Measurements from ENCODE around the gene DDX6. TPM values are rescaled to one million over a fixed set of nuclear protein-coding genes. Genes with fewer than 3 reads are reported as not detected.

The DDX6 gene
- total RNA-seq, 4 donors from 2014 or later = 56.1 to 117 (median 86.8) TPM

- 57 to 83% methylated on average over 1 to 4 of the region's 4 CpGs for WGBS, 2 donors (ENCODE audit: low coverage in 1 of 2)
- intact Hi-C loops (cut with DNase I; ENCODE audit: low total_unique reads) = no loop called here
- TF ChIP-seq EP300 (IDR thresholded peaks at IDR 0.05; ENCODE audit: low read depth) (no peak), POLR2AphosphoS5 (IDR thresholded peaks at IDR 0.05) (no peak)
These were observed 33.0 kb downstream of the DDX6 start for GRCh38 chr11:118757876-118758399.

GRCh38 chr11:118752654-118753053 lies 38.3 kb downstream of the DDX6 start:
- Histone ChIP-seq H3K4me3 (no peak overlapping the region), H3K4me1 (no peaks in the 10 kb centered on the region), H3K9me3 (no peaks in the 10 kb centered on the region), H3K27ac (no peak overlapping the region), H3K36me3 (peaks cover 0 to 82% (median 35%) of the 10 kb centered on the region in 4 donors), H3K27me3 (no peaks in the 10 kb centered on the region)
- 89 to 100% methylated on average over 3 of the region's 3 CpGs for WGBS, 2 donors (ENCODE audit: low coverage in 1 of 2)
- intact Hi-C loops (cut with DNase I; ENCODE audit: low total_unique reads) = no loop called here
- DNase-seq = no peak
- in situ Hi-C loops (cut with MboI; ENCODE audit: low pct_ligation_motif_present in 1 of 4, low pct_unique_long_range_greater_than_20kb in 1 of 4, low sequenced_read_pairs in 3 of 4) = no loop called here
- TF ChIP-seq POLR2AphosphoS5 (IDR thresholded peaks at IDR 0.05) (no peak), EP300 (IDR thresholded peaks at IDR 0.05; ENCODE audit: low read depth) (no peak), POLR2A (IDR thresholded peaks at IDR 0.05) (no peak)
- TF ChIP-seq, protein P1, sequence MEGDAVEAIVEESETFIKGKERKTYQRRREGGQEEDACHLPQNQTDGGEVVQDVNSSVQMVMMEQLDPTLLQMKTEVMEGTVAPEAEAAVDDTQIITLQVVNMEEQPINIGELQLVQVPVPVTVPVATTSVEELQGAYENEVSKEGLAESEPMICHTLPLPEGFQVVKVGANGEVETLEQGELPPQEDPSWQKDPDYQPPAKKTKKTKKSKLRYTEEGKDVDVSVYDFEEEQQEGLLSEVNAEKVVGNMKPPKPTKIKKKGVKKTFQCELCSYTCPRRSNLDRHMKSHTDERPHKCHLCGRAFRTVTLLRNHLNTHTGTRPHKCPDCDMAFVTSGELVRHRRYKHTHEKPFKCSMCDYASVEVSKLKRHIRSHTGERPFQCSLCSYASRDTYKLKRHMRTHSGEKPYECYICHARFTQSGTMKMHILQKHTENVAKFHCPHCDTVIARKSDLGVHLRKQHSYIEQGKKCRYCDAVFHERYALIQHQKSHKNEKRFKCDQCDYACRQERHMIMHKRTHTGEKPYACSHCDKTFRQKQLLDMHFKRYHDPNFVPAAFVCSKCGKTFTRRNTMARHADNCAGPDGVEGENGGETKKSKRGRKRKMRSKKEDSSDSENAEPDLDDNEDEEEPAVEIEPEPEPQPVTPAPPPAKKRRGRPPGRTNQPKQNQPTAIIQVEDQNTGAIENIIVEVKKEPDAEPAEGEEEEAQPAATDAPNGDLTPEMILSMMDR (IDR thresholded peaks at IDR 0.05) = no peak

More at GRCh38 chr11:118757876-118758399, 33.0 kb downstream of the DDX6 start:
- Histone ChIP-seq H3K27me3 (no peaks in the 10 kb centered on the region), H3K4me3 (no peak overlapping the region), H3K27ac (no peak overlapping the region), H3K9me3 (no peaks in the 10 kb centered on the region), H3K36me3 (peaks cover 0 to 95% (median 50%) of the 10 kb centered on the region in 4 donors), H3K4me1 (no peaks in the 10 kb centered on the region)
- no peak for DNase-seq
- in situ Hi-C loops (cut with MboI; ENCODE audit: low pct_ligation_motif_present in 1 of 4, low pct_unique_long_range_greater_than_20kb in 1 of 4, low sequenced_read_pairs in 3 of 4) = no loop called here

DNA sequence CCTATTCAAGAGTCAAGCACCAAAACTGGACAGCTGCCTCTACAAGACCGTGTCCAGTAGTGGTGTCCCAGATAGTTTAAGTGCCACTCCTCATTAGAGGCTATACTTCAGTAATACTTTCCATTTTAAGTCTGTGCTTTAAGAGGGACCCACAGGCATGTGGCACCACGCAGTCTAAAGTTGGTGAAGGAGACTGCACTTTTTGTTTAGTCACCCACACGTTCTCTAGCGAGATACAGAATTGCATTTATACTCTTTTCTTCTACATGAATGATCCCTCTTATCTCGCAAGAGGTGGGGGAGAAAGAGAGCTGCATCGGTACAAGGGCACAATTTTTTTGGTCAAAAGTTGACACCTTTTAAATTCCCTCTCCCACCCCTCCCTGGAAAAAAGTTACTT lies 41.5 kb downstream of the DDX6 start:
- intact Hi-C loops (cut with DNase I; ENCODE audit: low total_unique reads) (no loop called here), in situ Hi-C loops (cut with MboI; ENCODE audit: low pct_ligation_motif_present in 1 of 4, low pct_unique_long_range_greater_than_20kb in 1 of 4, low sequenced_read_pairs in 3 of 4) (no loop called here)
- no peak for DNase-seq
- H3K9me3 ChIP-seq = no peaks in the 10 kb centered on the region
- H3K27ac ChIP-seq = no peak overlapping the region
- H3K4me3 ChIP-seq = no peak overlapping the region
- no peaks in the 10 kb centered on the region for H3K4me1 ChIP-seq
- H3K36me3 ChIP-seq = peaks cover 0 to 51% (median 19%) of the 10 kb centered on the region in 4 donors
- TF ChIP-seq POLR2AphosphoS5 (IDR thresholded peaks at IDR 0.05) (peak in 1 of 3 donors; percentile 22), POLR2A (IDR thresholded peaks at IDR 0.05) (no peak)
- TF ChIP-seq, protein P1 (IDR thresholded peaks at IDR 0.05) = no peak
- WGBS, 2 donors (ENCODE audit: low coverage in 1 of 2) = 83 to 87% methylated on average over 5 to 6 of the region's 6 CpGs
- H3K27me3 ChIP-seq = no peaks in the 10 kb centered on the region

DNA sequence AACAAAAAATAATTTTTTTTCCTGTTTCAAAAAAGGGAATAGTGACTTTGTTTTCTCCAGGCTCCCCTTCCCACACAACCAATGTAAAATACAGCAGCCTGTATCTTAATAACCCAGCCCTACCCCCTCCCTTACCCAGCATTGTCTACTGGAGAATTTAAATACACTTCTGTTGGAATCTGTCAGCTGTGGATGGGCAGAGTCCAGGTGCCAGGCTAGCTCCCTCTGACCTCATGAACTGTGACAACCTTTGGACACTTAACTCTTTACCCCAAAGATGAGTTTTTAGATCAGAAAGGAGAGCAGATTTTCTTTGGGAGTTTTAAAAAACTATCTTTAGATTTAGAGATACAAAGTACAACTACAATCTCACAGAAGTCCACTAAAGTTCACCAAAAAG lies 42.9 kb downstream of the DDX6 start:
- H3K4me3 ChIP-seq = no peak overlapping the region
- intact Hi-C loops (cut with DNase I; ENCODE audit: low total_unique reads) = no loop called here
- no peak overlapping the region for H3K27ac ChIP-seq
- no peaks in the 10 kb centered on the region for H3K27me3 ChIP-seq
- DNase-seq = no peak
- peaks cover 0 to 37% (median 12%) of the 10 kb centered on the region in 4 donors for H3K36me3 ChIP-seq
- H3K4me1 ChIP-seq = no peaks in the 10 kb centered on the region
- H3K9me3 ChIP-seq = no peaks in the 10 kb centered on the region
- in situ Hi-C loops (cut with MboI; ENCODE audit: low pct_ligation_motif_present in 1 of 4, low pct_unique_long_range_greater_than_20kb in 1 of 4, low sequenced_read_pairs in 3 of 4) = no loop called here
- TF ChIP-seq EP300 (IDR thresholded peaks at IDR 0.05; ENCODE audit: low read depth) = no peak
- TF ChIP-seq, protein P1 (IDR thresholded peaks at IDR 0.05) = no peak
- TF ChIP-seq POLR2AphosphoS5 (IDR thresholded peaks at IDR 0.05) = no peak
- no peak for TF ChIP-seq POLR2A (IDR thresholded peaks at IDR 0.05)
